ENCODE results near the gene AMFR. TPM values are rescaled to one million over a fixed set of nuclear protein-coding genes. Genes with fewer than 3 reads are reported as not detected.

The AMFR gene
- polyA plus RNA-seq, 1 donor (not counting 4 experiments of a cell fraction or from before 2014, with no cell fraction given): 36.9 TPM

- TF ChIP-seq EZH2 (IDR thresholded peaks at IDR 0.05; ENCODE audit: low read length): no peak
- no peak for TF ChIP-seq CTCF (optimal IDR thresholded peaks at IDR 0.05 in 1 of 3, IDR thresholded peaks at IDR 0.05 in 1 of 3, conservative IDR thresholded peaks at IDR 0.05 in 1 of 3; ENCODE audit: extremely low read depth in 1 of 3, insufficient read depth in 2 of 3, low read length in 3 of 3)
- H3K79me2 ChIP-seq (ENCODE audit: control insufficient read depth, insufficient read depth, low read length): no peaks in the 10 kb centered on the region
- no peaks in the 10 kb centered on the region for H3K9me1 ChIP-seq (ENCODE audit: control insufficient read depth, extremely low read depth, insufficient read depth, low read length)
- no peak for FAIRE-seq
- H3K27me3 ChIP-seq (ENCODE audit: control insufficient read depth, extremely low read depth, insufficient read depth, low read length): peaks cover 4% of the 10 kb centered on the region
- no peak overlapping the region for H2AFZ ChIP-seq (ENCODE audit: control insufficient read depth, low read length)
- H3K27ac ChIP-seq (ENCODE audit: control insufficient read depth, insufficient read depth, low read length): no peak overlapping the region
- peak overlapping the region; percentile 45 for H3K4me2 ChIP-seq (ENCODE audit: control insufficient read depth, extremely low read depth, insufficient read depth, low read depth, low read length)
- H3K9me3 ChIP-seq (ENCODE audit: control insufficient read depth, low read depth, low read length): no peaks in the 10 kb centered on the region
- H3K4me3 ChIP-seq (ENCODE audit: control insufficient read depth in 2 of 3, extremely low read depth in 1 of 3, insufficient read depth in 2 of 3, low read depth in 1 of 3, low read length in 3 of 3): no peak overlapping the region
- no peaks in the 10 kb centered on the region for H3K36me3 ChIP-seq (ENCODE audit: control insufficient read depth in 2 of 2, extremely low read depth in 1 of 2, insufficient read depth in 2 of 2, low read length in 2 of 2)
- dilution Hi-C loops (cut with MboI; ENCODE audit: extremely low pct_ligation_motif_present, low sequenced_read_pairs): no loop called here
- no peaks in the 10 kb centered on the region for H4K20me1 ChIP-seq (ENCODE audit: control insufficient read depth, extremely low read depth, insufficient read depth, low read length)
- H3K9ac ChIP-seq (ENCODE audit: control insufficient read depth, extremely low read depth, insufficient read depth, low read length): no peak overlapping the region
- peak; percentile 62 for DNase-seq (ENCODE audit: low read depth, low spot score)
- peaks cover 17% of the 10 kb centered on the region for H3K4me1 ChIP-seq (ENCODE audit: control insufficient read depth, extremely low read depth, insufficient read depth, low read length)
Observed at GRCh38 chr16:56344518-56345405, 80.6 kb downstream of the AMFR start.

- H3K4me3 ChIP-seq (ENCODE audit: control insufficient read depth in 2 of 3, extremely low read depth in 1 of 3, insufficient read depth in 2 of 3, low read depth in 1 of 3, low read length in 3 of 3): no peak overlapping the region
- H3K9me1 ChIP-seq (ENCODE audit: control insufficient read depth, extremely low read depth, insufficient read depth, low read length): no peaks in the 10 kb centered on the region
- TF ChIP-seq EZH2 (IDR thresholded peaks at IDR 0.05; ENCODE audit: low read length) (no peak), CTCF (optimal IDR thresholded peaks at IDR 0.05 in 1 of 3, IDR thresholded peaks at IDR 0.05 in 1 of 3, conservative IDR thresholded peaks at IDR 0.05 in 1 of 3; ENCODE audit: extremely low read depth in 1 of 3, insufficient read depth in 2 of 3, low read length in 3 of 3) (no peak)
- no peaks in the 10 kb centered on the region for H3K79me2 ChIP-seq (ENCODE audit: control insufficient read depth, insufficient read depth, low read length)
- H3K4me2 ChIP-seq (ENCODE audit: control insufficient read depth, extremely low read depth, insufficient read depth, low read depth, low read length): peak overlapping the region; percentile 45
- no peaks in the 10 kb centered on the region for H3K36me3 ChIP-seq (ENCODE audit: control insufficient read depth in 2 of 2, extremely low read depth in 1 of 2, insufficient read depth in 2 of 2, low read length in 2 of 2)
- H3K9me3 ChIP-seq (ENCODE audit: control insufficient read depth, low read depth, low read length): no peaks in the 10 kb centered on the region
- H3K4me1 ChIP-seq (ENCODE audit: control insufficient read depth, extremely low read depth, insufficient read depth, low read length): peaks cover 17% of the 10 kb centered on the region
- no peaks in the 10 kb centered on the region for H3K27me3 ChIP-seq (ENCODE audit: control insufficient read depth, extremely low read depth, insufficient read depth, low read length)
- peak; percentile 75 for DNase-seq (ENCODE audit: low read depth, low spot score)
- dilution Hi-C loops (cut with MboI; ENCODE audit: extremely low pct_ligation_motif_present, low sequenced_read_pairs): no loop called here
- no peak overlapping the region for H2AFZ ChIP-seq (ENCODE audit: control insufficient read depth, low read length)
- FAIRE-seq: no peak
- H3K27ac ChIP-seq (ENCODE audit: control insufficient read depth, insufficient read depth, low read length): no peak overlapping the region
- peak overlapping the region; percentile 22 for H3K9ac ChIP-seq (ENCODE audit: control insufficient read depth, extremely low read depth, insufficient read depth, low read length)
- no peaks in the 10 kb centered on the region for H4K20me1 ChIP-seq (ENCODE audit: control insufficient read depth, extremely low read depth, insufficient read depth, low read length)
Observed at GRCh38 chr16:56343661-56344517, 81.5 kb downstream of the AMFR start.

All from keratinocyte (primary cell).